Breast epithelium (tissue), 3 donors: Measurements from ENCODE around the gene NPTX1.

Experiments
- CTCF ChIP-seq, 3 donors: fragments of 450-650 bp; IDR thresholded peaks; one replicate each; pipeline ENCODE4 v1.5.1; 2016 to 2017; ENCODE audit warnings: antibody characterized with exemption in 3 of 3, mild to moderate bottlenecking in 3 of 3, moderate library complexity in 3 of 3
- POLR2A ChIP-seq: fragments of 450-650 bp; IDR thresholded peaks from one replicate; pipeline ENCODE4 v1.6.1; 2016; ENCODE audit warnings: antibody characterized with exemption, mild to moderate bottlenecking, moderate library complexity
- POLR2AphosphoS5 ChIP-seq, 3 donors: sonication (generic); formaldehyde crosslinking; IDR thresholded peaks; one replicate each; pipeline ENCODE4 v1.6.1; 2017; ENCODE audit warnings: antibody characterized with exemption in 3 of 3

- TF ChIP-seq CTCF (IDR thresholded peaks at IDR 0.05) (no peak), POLR2A (no peak), POLR2AphosphoS5 (IDR thresholded peaks at IDR 0.05) (no peak)
Observed at GRCh38 chr17:80498920-80499410, 22.6 kb upstream of the NPTX1 start.
